GM21526 (cell line): ENCODE measurements around the gene ADAT2.

Source experiments
- ATAC-seq: cut with Tn5 transposase; IDR thresholded peaks from one replicate; pipeline ENCODE4 v1.9.1; 2021; ENCODE audit warnings: moderate library complexity; ENCODE audit not compliant: unreplicated experiment, low FRiP score

The ADAT2 gene

GRCh38 chr6:143399176-143399575 is 51.3 kb downstream of the ADAT2 start:
- ATAC-seq: no peak

- ATAC-seq: no peak
These were observed 53.0 kb downstream of the ADAT2 start for GRCh38 chr6:143397227-143398222.

- ATAC-seq: no peak
These were observed 53.8 kb downstream of the ADAT2 start for GRCh38 chr6:143396497-143397226.

- no peak for ATAC-seq
These were observed 54.8 kb downstream of the ADAT2 start for GRCh38 chr6:143395699-143396098.

- no peak for ATAC-seq
These were observed 56.1 kb downstream of the ADAT2 start for GRCh38 chr6:143394389-143394788.

- ATAC-seq: no peak
These were observed 60.2 kb downstream of the ADAT2 start for GRCh38 chr6:143390278-143390677.

- ATAC-seq: no peak
These were observed 64.9 kb downstream of the ADAT2 start for GRCh38 chr6:143385636-143386035.

- no peak for ATAC-seq
These were observed 73.6 kb downstream of the ADAT2 start for GRCh38 chr6:143376861-143377260.

GRCh38 chr6:143376375-143376774 is 74.1 kb downstream of the ADAT2 start:
- ATAC-seq: no peak

- ATAC-seq: no peak
These were observed 75.4 kb downstream of the ADAT2 start for GRCh38 chr6:143375022-143375585.

GRCh38 chr6:143374014-143374413 is 76.5 kb downstream of the ADAT2 start:
- no peak for ATAC-seq
